IPS-20b (cell line): Measurements from ENCODE around the gene CAND1.
"Not testable (repeated sequence)": the region's sequence is repeated elsewhere in the genome, so short reads cannot be mapped to it uniquely, and the experiment has no call there.

Experiments used
- H3K27ac ChIP-seq: one replicate; pipeline ENCODE4 v1.5.1; 2013; ENCODE audit warnings: low read length
- H3K27me3 ChIP-seq: 2 replicates; pipeline ENCODE4 v1.6.1; 2013; ENCODE audit warnings: mild to moderate bottlenecking, low read length, inconsistent platforms; ENCODE audit not compliant: insufficient read depth
- H3K36me3 ChIP-seq: 2 replicates; pipeline ENCODE4 v1.6.1; 2013; ENCODE audit warnings: low read depth, mild to moderate bottlenecking, inconsistent platforms, low read length, moderate library complexity; ENCODE audit not compliant: insufficient read depth
- H3K4me1 ChIP-seq: 2 replicates; pipeline ENCODE4 v1.6.1; 2013; ENCODE audit warnings: mild to moderate bottlenecking, control low read depth, inconsistent platforms, low read length, moderate library complexity; ENCODE audit not compliant: insufficient read depth
- H3K4me3 ChIP-seq: 2 replicates; pipeline ENCODE4 v1.5.1; 2013; ENCODE audit warnings: mild to moderate bottlenecking, low read length, inconsistent platforms
- H3K9ac ChIP-seq: 2 replicates; pipeline ENCODE4 v1.6.1; 2013; ENCODE audit warnings: low read depth, mild to moderate bottlenecking, inconsistent platforms, low read length, moderate library complexity
- H3K9me3 ChIP-seq: 2 replicates; pipeline ENCODE4 v1.6.1; 2013; ENCODE audit warnings: mild to moderate bottlenecking, low read depth, low read length, inconsistent platforms; ENCODE audit not compliant: insufficient read depth

Gene CAND1

DNA sequence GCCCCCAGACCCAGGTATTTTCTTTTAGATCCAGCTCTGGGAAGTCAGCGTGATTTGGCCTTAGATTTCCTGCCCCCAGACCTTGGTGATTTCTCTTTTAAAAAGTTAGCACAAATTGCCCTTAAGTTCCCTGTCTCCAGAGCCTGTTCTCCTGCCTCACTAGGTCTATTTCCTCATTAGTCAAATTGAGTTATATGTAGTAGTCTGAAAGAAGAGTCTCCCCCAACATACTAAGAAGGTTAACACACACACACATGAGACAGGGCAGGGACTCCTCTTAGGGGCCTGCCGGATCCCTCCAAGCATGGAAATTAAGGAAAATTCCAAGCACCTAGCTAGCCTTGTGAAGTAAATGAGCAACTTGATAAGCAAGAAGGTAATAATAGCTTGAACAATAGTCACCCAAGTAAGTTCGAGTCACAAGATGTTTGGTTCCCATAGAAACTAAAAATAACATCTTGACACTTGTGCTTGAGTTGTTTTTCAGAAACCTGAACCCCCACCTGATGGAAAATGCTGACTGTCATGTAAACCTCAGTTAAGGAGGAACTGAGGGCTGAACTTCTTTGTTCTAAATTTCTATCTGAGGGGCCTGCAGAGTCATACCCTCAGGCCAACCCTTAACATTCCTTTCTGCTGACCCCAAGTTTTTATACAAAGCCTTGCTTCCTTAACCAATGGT lies 51.6 kb downstream of the CAND1 start:
- Histone ChIP-seq H3K27ac (no peak overlapping the region), H3K36me3 (peaks cover 55% of the 10 kb centered on the region), H3K9me3 (peaks cover 31% of the 10 kb centered on the region), H3K4me3 (no peak overlapping the region), H3K27me3 (no peaks in the 10 kb centered on the region), H3K9ac (no peak overlapping the region), H3K4me1 (no peaks in the 10 kb centered on the region)

GRCh38 chr12:67322580-67322979 lies 53.4 kb downstream of the CAND1 start:
- Histone ChIP-seq H3K36me3 (peaks cover 41% of the 10 kb centered on the region), H3K9ac (no peak overlapping the region), H3K4me1 (no peaks in the 10 kb centered on the region), H3K27me3 (no peaks in the 10 kb centered on the region), H3K27ac (no peak overlapping the region), H3K4me3 (no peak overlapping the region), H3K9me3 (peaks cover 31% of the 10 kb centered on the region)

DNA sequence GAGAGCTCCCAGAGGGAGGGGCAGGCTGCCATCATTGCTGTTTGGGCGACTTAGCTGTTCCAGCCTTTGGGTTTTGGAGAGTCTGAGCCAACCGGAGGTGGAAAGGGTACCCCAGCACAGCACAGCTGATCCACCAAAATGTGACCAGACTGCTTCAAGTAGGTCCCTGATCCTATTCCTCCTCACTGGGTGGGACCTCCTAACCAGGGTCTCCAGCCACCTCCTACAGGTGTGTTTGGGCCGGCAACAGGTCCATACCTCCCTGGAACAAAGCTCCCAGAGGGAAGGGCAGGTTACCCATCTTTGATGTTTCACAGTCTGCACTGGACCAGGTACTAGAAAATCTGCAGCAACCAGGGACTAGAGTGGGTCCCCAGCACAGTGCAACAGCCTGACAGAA lies 53.8 kb downstream of the CAND1 start:
- Histone ChIP-seq H3K4me3 (no peak overlapping the region), H3K9ac (no peak overlapping the region), H3K9me3 (peaks cover 31% of the 10 kb centered on the region), H3K27me3 (no peaks in the 10 kb centered on the region), H3K4me1 (no peaks in the 10 kb centered on the region), H3K36me3 (peaks cover 41% of the 10 kb centered on the region), H3K27ac (no peak overlapping the region)

DNA sequence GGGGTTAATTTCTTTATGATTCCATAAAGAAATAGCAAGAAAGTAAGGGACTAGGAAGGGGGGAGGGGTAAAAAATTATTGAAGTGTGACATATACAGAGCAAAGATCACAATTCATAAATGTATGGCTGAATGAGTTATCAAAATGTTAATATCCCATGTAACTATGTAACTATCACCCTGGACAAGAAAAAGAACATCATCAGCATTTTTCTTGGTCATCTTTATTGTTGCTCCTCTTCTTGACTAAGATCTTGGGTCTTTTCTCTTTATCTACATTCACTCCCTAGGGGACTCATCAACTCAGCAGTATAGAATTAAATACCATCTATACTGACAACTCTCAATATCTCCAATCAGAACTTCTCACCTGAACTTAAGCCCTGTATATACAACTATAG lies 57.5 kb downstream of the CAND1 start:
- Histone ChIP-seq H3K9ac (no peak overlapping the region), H3K27me3 (no peaks in the 10 kb centered on the region), H3K9me3 (peaks cover 31% of the 10 kb centered on the region), H3K36me3 (peaks cover 8% of the 10 kb centered on the region), H3K4me3 (no peak overlapping the region), H3K27ac (no peak overlapping the region), H3K4me1 (no peaks in the 10 kb centered on the region)

GRCh38 chr12:67327466-67327865 lies 58.3 kb downstream of the CAND1 start:
- Histone ChIP-seq H3K4me3 (no peak overlapping the region), H3K27me3 (no peaks in the 10 kb centered on the region), H3K27ac (no peak overlapping the region), H3K36me3 (peaks cover under 1% of the 10 kb centered on the region), H3K9ac (no peak overlapping the region), H3K4me1 (no peaks in the 10 kb centered on the region), H3K9me3 (peaks cover 23% of the 10 kb centered on the region)

- H3K9ac ChIP-seq = no peak overlapping the region
- H3K4me1 ChIP-seq = no peaks in the 10 kb centered on the region
- no peaks in the 10 kb centered on the region for H3K9me3 ChIP-seq
- no peaks in the 10 kb centered on the region for H3K36me3 ChIP-seq
- H3K4me3 ChIP-seq = no peak overlapping the region
- no peak overlapping the region for H3K27ac ChIP-seq
- H3K27me3 ChIP-seq = no peaks in the 10 kb centered on the region
Measured at GRCh38 chr12:67331123-67331522, 62.0 kb downstream of the CAND1 start.

DNA sequence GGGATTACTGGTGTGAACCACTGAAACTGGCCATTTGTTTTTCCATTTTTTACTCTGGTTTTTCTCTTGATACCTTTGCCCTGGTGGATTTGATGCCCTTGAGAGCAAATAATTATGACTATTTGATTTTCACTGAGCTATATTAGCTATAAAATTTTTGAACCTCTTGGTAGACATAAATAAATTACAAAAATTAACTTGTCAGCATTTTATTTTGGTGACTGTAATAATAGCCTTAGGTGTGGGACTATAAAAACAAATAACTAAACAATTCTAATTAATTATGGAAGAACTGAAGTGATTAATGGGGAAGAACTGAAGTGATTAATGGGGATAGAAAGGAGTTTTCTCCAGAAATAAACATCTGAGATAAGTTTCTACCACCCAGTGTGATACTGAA lies 62.7 kb downstream of the CAND1 start:
- no peaks in the 10 kb centered on the region for H3K36me3 ChIP-seq
- H3K9ac ChIP-seq = no peak overlapping the region
- no peaks in the 10 kb centered on the region for H3K4me1 ChIP-seq
- no peak overlapping the region for H3K27ac ChIP-seq
- H3K4me3 ChIP-seq = no peak overlapping the region
- H3K27me3 ChIP-seq = no peaks in the 10 kb centered on the region
- no peaks in the 10 kb centered on the region for H3K9me3 ChIP-seq

DNA sequence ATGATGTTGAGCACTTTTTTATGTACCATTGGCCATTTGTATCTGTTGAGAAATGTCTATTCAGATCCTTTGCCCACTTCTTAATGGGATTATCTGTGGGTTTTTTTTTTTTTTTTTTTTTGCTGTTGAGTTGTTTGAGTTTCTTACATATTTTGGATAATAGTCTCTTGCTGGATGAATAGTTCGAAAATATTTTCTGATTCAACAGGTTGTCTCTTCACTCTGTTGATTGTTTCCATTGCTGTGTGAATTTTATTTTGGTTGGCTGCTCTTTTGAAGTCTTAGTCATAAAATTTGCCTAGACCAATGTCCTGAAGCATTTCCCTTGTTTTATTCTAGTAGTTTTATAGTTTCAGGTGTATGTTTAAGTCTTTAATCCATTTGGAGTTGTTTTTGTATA lies 64.5 kb downstream of the CAND1 start:
- Histone ChIP-seq H3K36me3 (no peaks in the 10 kb centered on the region), H3K9ac (no peak overlapping the region), H3K4me1 (no peaks in the 10 kb centered on the region), H3K9me3 (peaks cover 5% of the 10 kb centered on the region; the same call in 1 of the 2 replicates), H3K4me3 (no peak overlapping the region), H3K27me3 (no peaks in the 10 kb centered on the region), H3K27ac (no peak overlapping the region)

DNA sequence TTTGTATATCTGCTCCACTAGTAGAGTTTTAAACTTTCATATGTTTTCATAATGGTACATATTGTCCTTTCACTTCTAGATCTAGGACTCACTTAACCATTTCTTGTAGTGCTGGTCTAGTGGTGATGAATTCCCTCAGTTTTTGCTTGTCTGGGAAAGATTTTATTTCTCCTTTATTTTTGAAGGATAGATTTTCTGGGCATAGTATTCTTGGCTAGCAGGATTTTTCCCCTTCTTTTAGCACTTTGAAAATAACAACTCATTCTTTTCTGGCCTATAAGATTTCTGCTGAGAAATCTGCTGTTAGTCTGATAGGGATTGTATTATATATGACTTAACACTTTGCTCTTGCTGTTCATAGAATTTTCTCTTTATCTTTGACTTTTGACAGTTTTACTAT lies 69.3 kb downstream of the CAND1 start:
- Histone ChIP-seq H3K4me3 (no peak overlapping the region), H3K9ac (no peak overlapping the region), H3K27ac (no peak overlapping the region), H3K9me3 (peaks cover 5% of the 10 kb centered on the region; the same call in 1 of the 2 replicates), H3K27me3 (no peaks in the 10 kb centered on the region), H3K4me1 (no peaks in the 10 kb centered on the region), H3K36me3 (no peaks in the 10 kb centered on the region)

GRCh38 chr12:67339530-67339929 lies 70.4 kb downstream of the CAND1 start:
- Histone ChIP-seq H3K36me3 (no peaks in the 10 kb centered on the region), H3K4me3 (no peak overlapping the region), H3K9ac (no peak overlapping the region), H3K27me3 (no peaks in the 10 kb centered on the region), H3K4me1 (no peaks in the 10 kb centered on the region), H3K9me3 (peaks cover 5% of the 10 kb centered on the region; the same call in 1 of the 2 replicates), H3K27ac (no peak overlapping the region)

DNA sequence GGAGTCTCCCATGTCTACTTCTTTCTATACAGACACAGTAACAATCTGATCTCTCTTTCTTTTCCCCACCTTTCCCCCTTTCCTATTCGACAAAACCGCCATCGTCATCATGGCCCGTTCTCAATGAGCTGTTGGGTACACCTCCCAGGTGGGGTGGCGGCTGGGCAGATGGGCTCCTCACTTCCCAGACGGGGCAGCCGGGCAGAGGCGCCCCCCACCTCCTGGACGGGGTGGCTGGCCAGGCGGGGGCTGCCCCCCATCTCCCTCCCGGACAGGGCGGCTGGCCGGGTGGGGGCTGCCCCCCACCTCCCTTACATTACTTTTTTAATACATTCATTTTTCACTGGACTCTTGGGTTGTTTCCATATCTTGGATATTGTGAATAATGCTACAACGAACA lies 71.9 kb downstream of the CAND1 start:
- not testable (repeated sequence) for H3K9me3 ChIP-seq, H3K27ac ChIP-seq, H3K4me1 ChIP-seq, H3K36me3 ChIP-seq, H3K4me3 ChIP-seq, H3K27me3 ChIP-seq, H3K9ac ChIP-seq

DNA sequence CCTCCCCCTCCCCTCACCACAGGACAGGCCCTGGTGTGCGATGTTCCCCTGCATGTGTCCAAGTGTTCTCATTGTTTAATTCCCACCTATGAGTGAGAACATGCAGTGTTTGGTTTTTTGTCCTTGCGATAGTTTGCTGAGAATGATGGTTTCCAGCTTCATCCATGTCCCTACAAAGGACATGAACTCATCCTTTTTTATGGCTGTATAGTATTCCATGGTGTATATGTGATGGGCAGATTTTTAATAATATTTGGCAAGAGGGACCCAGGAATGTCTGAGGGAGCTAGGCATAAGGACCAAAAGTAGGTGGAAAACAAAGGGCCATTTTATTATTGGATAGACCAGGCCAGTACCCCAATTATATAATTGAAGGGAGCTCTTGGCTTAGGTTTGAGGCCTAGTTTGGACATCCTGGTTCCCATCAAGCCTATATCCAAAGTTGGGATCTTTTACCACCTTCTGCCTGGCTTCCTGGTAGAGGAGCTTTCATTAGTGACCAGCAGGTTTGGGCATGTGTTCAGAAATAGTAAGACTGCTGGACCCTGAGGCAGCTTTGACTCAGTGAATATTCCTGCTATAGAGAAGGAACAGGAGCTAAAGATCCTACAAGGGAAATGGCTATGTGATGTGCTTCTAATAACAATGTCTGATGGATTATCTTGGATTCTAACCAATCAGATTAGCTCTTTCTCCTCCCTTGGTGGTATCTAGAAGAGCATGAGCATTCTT lies 76.0 kb downstream of the CAND1 start:
- H3K27ac ChIP-seq = no peak overlapping the region
- H3K9ac ChIP-seq = no peak overlapping the region
- no peak overlapping the region for H3K4me3 ChIP-seq
- H3K9me3 ChIP-seq = no peaks in the 10 kb centered on the region
- no peaks in the 10 kb centered on the region for H3K4me1 ChIP-seq
- H3K36me3 ChIP-seq = no peaks in the 10 kb centered on the region
- no peaks in the 10 kb centered on the region for H3K27me3 ChIP-seq
